GM21528 (cell line): Measurements from ENCODE around the gene PSMD12.
"Not testable (repeated sequence)": the region's sequence is repeated elsewhere in the genome, so short reads cannot be mapped to it uniquely, and the experiment has no call there.

Source experiments
- ATAC-seq: cut with Tn5 transposase; IDR thresholded peaks from one replicate; pipeline ENCODE4 v1.9.1; 2021; ENCODE audit warnings: mild to moderate bottlenecking, moderate library complexity; ENCODE audit not compliant: unreplicated experiment, low FRiP score

The PSMD12 gene

DNA sequence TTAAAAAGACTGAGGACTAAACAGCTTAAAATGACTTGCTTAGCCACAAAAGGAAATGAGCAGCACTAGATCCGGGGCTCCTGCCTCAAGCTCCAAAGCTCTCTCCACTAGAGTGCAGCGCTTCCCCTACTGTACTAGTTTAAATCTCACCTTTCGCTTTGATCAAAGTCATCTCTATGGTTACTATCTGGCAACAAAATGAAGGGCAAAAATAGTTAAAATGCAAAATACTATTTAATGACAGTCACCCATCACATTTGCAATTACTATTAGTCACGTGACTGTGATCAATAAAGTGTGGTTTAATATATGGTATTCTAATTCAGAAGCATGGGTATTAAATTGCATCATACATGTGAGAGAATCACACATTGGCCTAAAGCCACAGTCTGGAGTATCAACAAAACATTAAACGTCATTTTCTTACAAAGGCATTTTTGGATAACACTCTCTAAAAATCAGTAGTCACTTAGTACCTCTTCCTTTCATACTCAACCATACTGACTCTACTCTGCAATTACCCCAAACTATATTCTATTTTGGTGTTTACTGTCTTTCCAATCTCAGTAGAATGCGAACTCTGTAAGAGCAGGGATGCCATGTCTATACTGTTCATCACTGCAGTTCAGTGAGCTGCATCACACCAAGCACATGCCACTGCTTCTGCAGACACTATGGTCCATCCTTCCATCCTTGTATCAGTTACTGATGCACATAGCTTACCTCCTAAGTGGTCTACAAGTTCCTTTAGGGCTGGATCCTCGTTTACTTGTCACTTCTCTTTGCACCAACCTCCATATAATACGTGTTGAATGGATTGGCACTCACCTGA is 6.2 kb downstream of the PSMD12 start:
- ATAC-seq = no peak

GRCh38 chr17:67358612-67359011 is 7.8 kb downstream of the PSMD12 start:
- no peak for ATAC-seq

- ATAC-seq = no peak
These were observed 12.3 kb downstream of the PSMD12 start for GRCh38 chr17:67353929-67354574.

DNA sequence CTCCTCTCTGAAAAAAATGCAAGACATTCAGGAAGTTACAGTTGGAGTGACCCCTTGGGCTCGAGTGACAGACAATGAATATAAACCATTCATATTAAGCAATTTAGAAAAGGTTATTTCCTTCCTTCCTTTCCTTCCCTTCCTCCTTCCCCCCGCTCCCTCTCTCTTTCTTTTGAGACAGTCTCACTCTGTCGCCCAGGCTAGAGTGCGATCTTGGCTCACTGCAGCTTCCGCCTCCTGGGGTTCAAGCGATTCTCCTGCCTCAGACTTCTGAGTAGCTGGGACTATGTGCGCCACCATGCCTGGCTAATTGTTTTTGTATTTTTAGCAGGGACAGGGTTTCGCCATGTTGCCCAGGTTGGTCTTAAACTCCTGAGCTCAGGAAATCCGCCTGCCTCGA is 13.2 kb downstream of the PSMD12 start:
- ATAC-seq = no peak

GRCh38 chr17:67349420-67349819 is 17.0 kb downstream of the PSMD12 start:
- ATAC-seq = no peak

DNA sequence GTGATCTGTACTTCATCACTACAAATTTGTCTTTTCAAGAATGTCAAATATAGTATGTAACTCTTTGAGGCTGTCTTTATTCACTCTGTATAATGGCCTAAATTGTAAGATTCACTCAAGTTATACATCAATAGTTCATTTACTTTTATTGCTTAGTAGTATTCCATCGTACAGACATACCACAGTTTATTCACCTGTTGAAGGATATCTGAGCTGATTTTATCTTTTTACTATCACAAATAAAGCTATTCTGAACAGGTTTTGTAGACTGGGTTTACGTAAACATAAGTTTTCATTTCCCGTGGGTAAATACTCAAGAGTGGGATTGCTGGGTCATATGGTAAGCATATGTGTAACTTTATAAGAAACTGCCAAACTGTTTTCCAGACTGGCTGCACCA is 18.6 kb downstream of the PSMD12 start:
- ATAC-seq = no peak

DNA sequence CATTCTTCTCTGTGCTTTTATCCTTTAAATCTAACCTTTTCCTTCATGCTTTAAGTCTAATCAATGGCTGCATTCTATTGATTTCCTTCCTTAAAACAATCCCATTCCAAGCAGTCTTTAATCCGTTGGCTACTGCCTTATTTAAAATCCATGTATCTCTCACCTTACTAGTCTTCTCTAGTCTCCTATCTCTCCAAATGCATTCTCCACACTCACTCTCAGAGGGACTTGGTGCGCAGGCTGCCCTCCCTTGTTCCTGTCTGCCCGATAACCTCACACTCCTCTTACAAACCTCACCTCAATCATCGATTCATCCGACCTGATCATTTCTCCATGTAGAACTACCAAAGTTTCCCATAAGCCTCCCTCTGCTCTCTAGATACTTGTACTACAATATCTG is 23.1 kb downstream of the PSMD12 start:
- ATAC-seq = no peak

DNA sequence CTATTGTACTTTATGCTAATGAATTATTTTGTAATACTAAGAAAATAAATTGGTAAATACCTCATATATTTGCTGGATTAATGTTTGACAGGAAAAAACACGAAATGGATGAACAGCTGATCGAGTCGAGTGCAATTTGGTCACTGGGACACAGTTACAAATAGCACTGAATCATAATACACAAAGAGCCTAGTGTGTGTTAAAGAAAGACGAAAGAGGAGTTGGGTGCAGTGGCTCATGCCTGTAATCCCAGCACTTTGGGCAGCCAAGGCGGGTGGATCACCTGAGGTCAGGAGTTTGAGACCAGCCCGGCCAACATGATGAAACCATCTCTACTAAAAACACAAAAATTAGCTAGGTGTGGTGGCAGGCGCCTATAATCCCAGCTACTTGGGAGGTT is 28.0 kb downstream of the PSMD12 start:
- ATAC-seq = not testable (repeated sequence)

GRCh38 chr17:67336859-67337258 is 29.5 kb downstream of the PSMD12 start:
- no peak for ATAC-seq

DNA sequence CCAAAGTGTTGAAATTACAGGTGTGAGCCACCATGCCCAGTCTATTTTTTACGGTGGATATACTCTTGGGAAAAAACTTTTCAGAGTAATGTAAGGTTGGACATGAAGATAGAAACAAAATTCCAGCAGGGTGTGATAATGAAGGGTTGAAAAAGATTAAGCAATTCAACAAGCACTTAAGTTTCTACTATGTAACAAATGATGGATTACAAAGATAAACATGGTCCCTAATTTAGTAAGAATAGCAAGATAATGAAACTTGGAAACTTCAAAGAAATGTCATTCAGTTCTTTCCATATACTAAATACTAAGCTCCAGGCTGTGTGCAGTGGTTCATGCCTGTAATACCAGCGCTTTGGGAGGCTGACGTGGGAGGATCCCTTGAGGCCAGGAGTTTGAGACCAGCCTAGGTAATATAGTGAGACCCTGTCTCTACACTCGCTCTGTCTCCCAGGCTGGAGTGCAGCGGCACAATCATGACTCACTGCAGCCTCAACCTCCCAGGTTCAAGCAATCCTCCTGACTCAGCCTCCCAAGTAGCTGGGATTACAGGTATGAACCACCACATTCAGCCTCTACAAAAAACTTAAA is 31.0 kb downstream of the PSMD12 start:
- no peak for ATAC-seq

- ATAC-seq = not testable (repeated sequence)
These were observed 34.2 kb downstream of the PSMD12 start for GRCh38 chr17:67332162-67332508.

- ATAC-seq = not testable (repeated sequence)
These were observed 34.8 kb downstream of the PSMD12 start for GRCh38 chr17:67331381-67332161.

- ATAC-seq = no peak
These were observed 38.4 kb downstream of the PSMD12 start for GRCh38 chr17:67328026-67328425.

DNA sequence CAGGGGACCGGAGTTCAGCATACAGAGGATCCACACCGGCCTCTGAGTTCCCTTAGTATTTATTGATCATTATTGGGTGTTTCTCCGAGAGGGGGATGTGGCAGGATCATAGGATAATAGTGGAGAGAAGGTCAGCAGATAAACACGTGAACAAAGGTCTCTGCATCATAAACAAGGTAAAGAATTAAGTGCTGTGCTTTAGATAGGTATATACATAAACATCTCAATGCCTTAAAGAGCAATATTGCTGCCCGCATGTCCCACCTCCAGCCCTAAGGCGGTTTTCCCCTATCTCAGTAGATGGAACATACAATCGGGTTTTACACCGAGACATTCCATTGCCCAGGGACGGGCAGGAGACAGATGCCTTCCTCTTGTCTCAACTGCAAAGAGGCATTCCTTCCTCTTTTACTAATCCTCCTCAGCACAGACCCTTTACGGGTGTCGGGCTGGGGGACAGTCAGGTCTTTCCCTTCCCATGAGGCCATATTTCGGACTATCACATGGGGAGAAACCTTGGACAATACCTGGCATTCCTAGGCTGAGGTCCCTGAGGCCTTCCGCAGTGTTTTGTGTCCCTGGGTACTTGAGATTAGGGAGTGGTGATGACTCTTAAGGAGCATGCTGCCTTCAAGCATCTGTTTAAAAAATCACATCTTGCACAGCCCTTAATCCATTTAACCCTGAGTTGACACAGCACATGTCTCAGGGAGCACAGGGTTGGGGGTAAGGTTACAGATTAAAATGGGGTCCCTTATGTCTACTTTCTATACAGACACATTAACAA is 39.2 kb downstream of the PSMD12 start:
- ATAC-seq = not testable (repeated sequence)

GRCh38 chr17:67326440-67326839 is 39.9 kb downstream of the PSMD12 start:
- no peak for ATAC-seq

DNA sequence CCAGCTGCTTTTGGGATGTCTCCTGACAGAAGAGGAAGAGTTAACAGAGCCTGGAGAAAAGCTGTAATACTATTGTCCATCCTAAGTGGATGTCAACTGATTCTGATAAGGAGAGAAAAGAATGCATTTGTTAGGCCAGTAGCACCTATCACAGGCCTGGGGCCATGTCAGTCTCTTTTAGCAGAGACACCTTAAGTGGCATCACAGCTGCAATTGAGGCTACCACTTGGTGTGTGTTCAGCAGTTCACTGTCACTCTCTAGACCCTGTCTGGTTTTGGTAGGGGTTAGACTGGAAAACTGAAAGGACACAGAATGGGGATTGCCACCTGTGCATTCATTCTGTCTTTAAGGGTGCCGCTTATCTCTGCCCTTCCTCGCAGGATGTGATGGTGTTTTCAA is 42.0 kb downstream of the PSMD12 start:
- no peak for ATAC-seq

DNA sequence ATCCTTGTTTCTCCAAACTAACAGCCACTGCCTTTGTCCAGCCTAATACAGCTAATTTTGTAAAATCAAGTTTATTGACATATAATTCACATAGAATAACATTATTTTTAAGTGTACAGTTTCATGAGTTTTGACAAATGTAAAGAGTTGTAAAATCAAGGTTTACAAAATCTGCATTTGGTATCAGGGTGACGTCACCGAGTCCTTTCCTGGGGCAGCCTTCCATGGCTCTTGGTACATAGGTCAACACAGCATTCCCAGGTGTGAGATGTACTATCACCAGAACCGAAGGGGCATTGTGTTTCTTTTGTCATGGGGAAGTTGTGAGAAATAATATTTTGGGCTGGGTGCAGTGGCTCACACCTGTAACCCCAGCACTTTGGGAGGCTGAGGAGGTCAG is 42.9 kb downstream of the PSMD12 start:
- no peak for ATAC-seq

DNA sequence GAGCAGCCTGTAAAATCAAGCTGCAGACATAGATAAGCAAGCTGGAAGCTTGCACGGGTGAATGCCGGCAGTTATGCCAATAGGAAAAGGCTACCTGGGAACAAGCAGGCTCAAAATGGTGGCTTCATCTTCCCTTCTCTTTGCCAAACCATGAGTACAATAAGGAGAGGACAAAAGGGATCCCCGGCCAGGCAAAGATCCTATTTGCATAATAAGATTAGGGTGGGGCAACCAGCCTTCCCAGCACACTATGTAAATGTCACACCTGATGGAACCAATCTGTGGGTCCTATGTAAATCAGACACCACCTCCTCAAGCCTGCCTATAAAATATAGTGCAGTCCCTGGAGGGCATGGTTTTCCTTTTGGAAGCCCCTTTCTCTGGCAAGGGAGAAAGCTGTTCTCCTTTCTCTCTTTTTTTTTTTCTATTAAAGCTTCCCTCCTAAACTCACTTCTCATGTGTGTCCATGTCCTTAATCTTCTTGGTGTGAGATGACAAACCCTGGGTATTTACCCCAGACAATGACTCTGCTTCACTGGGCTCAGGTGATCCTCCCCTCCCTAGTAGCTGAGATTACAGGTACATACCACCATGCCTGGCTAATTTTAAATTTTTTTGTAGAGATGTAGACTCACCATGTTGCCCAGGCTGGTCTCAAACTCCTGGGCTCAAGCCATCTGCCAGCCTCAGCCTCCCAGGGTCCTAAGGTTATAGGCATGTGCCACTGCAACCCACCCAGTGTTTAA is 44.2 kb downstream of the PSMD12 start:
- no peak for ATAC-seq

DNA sequence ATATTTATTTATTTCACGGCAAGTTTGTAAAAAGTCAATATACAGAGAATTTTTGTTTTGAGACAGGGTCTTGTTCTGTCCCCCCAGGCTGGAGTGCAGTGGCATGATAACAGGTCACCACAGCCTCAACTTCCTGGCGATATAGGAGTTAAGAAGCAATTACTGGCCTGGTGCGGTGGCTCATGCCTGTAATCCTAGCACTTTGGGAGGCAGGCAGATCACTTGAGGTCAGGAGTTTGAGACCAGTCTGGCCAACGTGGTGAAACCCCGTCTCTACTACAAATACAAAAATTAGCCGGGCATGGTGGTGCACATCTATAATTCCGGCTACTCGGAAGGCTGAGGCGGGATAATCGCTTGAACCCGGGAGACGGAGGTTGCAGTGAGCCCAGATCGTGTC is 44.9 kb downstream of the PSMD12 start:
- ATAC-seq = not testable (repeated sequence)

- no peak for ATAC-seq
These were observed 49.6 kb downstream of the PSMD12 start for GRCh38 chr17:67316781-67317180.
